AG09309 (cell line): ENCODE data around the gene PCNX2.
"Not testable (repeated sequence)": the region's sequence is repeated elsewhere in the genome, so short reads cannot be mapped to it uniquely, and the experiment has no call there.

Experiments
- DNase-seq: peaks from one replicate; pipeline ENCODE4 v3.0.0-alpha.2; 2010; ENCODE audit warnings: low read depth
- H3K4me3 ChIP-seq: 2 replicates; pipeline ENCODE4 v1.5.1; 2011; ENCODE audit warnings: mild to moderate bottlenecking, low read depth, low read length, moderate library complexity; ENCODE audit not compliant: control insufficient read depth
- TF ChIP-seq, protein P1 (sequence below): IDR thresholded peaks from 2 replicates; pipeline ENCODE4 v1.5.1; 2011; ENCODE audit warnings: mild to moderate bottlenecking, low read depth, low read length, inconsistent platforms; ENCODE audit not compliant: insufficient read depth, control insufficient read depth; ENCODE audit errors: missing control alignments

The PCNX2 gene

DNA sequence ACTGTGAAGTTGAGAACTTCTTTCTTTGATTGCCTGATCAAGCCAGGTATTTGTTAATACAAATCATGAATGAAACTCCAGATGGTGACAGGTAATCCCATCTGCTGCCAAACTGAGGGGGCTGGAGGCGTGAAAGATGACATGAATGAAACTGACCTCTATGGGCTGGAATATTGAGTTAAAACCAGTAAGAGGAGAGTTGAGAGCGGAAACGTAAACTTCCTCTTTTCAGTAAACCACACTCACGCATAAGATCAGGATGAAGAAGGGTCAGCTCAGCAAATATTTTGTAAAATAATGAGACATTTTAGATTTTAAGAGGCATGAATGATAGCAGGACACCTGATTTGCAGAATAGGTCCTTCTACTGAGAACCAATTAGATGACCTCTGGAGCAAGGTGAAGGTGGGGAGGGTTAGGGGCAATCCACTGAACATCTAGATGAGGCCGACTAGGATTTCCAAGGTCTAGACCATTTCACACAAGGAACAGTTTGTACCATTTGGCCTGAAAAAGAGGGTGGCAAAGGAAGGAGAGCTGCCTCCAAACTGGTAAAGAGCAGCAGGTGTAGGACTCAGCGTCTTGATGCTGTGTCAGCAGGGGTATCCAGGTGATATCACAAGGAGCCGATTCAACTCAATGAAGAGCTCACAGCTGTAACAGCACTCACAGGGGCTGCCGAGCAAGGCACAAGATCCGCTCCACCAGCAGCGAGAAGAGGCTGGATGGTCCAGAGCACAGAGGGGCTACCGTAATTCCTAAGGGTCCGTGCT is 212.6 kb downstream of the PCNX2 start:
- DNase-seq: no peak
- H3K4me3 ChIP-seq: no peak overlapping the region
- TF ChIP-seq, protein P1, sequence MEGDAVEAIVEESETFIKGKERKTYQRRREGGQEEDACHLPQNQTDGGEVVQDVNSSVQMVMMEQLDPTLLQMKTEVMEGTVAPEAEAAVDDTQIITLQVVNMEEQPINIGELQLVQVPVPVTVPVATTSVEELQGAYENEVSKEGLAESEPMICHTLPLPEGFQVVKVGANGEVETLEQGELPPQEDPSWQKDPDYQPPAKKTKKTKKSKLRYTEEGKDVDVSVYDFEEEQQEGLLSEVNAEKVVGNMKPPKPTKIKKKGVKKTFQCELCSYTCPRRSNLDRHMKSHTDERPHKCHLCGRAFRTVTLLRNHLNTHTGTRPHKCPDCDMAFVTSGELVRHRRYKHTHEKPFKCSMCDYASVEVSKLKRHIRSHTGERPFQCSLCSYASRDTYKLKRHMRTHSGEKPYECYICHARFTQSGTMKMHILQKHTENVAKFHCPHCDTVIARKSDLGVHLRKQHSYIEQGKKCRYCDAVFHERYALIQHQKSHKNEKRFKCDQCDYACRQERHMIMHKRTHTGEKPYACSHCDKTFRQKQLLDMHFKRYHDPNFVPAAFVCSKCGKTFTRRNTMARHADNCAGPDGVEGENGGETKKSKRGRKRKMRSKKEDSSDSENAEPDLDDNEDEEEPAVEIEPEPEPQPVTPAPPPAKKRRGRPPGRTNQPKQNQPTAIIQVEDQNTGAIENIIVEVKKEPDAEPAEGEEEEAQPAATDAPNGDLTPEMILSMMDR: no peak

DNA sequence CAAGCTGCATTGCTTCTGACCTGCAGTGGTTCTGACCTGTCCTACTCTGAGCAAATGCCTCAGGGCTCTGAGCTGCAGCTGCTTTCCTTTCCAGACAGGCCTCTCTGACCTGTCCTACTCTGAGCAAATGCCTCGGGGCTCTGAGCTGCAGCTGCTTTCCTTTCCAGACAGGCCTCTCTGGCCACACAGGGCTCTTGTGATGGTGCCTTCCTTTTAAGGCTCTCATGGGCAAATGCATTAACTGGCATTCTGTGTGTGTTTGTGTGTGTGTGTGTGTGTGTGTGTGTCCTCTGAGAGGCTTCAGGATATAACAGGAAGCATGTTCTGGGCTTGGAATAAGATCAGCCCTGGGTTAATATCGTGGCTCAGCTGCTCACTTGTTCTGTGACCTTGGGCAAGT is 213.8 kb downstream of the PCNX2 start:
- no peak overlapping the region for H3K4me3 ChIP-seq
- DNase-seq: no peak
- TF ChIP-seq, protein P1: no peak

DNA sequence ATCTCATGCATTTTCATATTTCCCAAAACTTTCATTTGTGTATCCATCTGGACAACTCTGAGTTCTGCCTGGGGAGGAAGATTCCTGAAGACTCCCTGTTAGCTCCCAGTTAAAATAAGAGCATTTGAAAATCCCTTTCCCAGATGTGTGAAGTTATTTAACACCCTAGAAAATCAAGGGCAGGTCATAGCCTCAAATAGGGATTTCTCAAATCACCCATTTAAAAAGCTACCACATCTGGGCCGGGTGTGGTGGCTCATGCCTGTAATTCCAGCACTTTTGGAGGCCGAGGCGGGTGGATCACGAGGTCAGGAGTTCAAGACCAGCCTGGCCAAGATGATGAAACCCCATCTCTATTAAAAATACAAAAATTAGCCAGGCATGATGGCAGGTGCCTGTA is 214.7 kb downstream of the PCNX2 start:
- not testable (repeated sequence) for DNase-seq, H3K4me3 ChIP-seq

DNA sequence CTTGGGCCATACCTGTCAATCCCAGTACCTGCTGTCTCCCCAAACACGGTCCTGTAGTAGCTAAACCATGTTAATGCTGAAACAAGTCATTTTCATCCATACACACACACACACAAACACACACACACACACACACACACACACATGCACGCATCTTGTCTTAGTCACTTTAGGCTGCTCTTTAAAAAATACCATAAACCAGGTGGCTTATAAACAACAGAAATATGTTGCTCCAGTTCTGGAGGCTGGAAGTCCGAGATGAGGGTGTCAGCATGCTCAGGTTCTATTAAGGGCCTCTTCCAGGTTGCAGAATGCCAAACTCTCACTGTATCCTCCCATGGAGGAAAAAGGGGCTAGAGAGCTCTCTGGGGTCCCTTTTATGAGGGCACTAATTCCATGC is 215.2 kb downstream of the PCNX2 start:
- TF ChIP-seq, protein P1: no peak
- no peak overlapping the region for H3K4me3 ChIP-seq
- no peak for DNase-seq

DNA sequence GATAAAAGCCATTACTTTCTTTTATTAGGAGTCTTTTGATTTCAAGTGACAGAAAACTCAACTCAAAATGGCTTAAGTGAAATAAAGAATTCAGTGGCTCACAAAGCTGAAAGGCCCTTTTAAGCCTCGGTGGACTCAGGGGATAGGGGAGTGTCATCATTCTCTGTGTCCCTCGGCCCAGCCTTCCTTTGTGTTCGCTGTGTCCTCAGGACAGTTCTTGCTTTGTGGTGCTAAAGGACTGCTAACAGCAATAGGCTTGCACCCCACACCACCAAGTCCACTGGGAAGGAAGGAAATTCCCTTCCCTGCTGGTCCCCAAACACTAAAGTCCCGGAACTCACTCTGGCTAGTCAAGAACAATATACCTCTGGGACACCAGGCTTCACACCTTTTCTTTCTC is 216.0 kb downstream of the PCNX2 start:
- DNase-seq: no peak
- H3K4me3 ChIP-seq: no peak overlapping the region
- TF ChIP-seq, protein P1: no peak

DNA sequence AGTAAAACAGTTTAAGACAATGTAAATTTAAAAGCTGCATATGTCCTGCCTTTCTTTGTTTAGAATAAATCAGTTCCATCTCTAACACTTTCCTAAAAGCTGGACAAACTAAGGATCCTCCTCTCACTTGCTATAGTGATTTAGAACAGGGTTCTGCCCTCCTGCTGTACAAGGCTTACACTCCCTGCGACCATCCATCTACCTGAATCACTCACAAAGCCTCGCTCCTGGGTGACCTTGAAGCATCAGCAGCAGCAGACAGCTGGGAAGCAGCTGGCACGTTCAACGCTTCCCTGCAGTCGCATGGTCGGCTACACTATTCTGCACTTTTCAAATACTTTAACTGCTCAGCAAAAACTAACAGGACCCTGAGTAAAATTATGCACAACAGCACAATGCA is 217.1 kb downstream of the PCNX2 start:
- DNase-seq: no peak
- H3K4me3 ChIP-seq: no peak overlapping the region
- TF ChIP-seq, protein P1: no peak

DNA sequence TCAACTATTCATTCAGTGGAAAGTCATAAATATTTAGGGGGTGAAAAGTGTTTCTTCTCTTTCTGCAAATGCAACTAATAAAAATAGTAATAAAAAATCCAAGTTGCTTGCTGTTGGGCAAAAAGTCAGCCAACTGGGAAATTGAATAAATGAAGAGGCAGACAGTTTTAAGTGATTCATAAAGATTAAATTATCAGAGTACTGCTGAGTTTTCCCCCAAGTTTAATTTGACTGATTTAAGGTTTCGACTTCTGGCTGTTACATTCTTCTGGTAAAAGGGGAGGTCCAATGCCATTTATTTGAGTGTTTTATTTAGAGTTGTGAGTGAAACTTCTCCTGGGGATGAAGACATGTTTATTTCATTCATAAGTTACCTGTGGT is 219.6 kb downstream of the PCNX2 start:
- DNase-seq: no peak
- H3K4me3 ChIP-seq: no peak overlapping the region
- TF ChIP-seq, protein P1: no peak
